HEK293 (cell line): Measurements from ENCODE around the gene KIRREL3.

Experiments used
- CTCF ChIP-seq: fragments of 450-650 bp; formaldehyde crosslinking; IDR thresholded peaks from 2 replicates; pipeline ENCODE4 v1.5.1; 2016; ENCODE audit warnings: missing biosample characterization, missing genetic modification characterization
- MEIS1 ChIP-seq: sonication (generic); formaldehyde crosslinking; IDR thresholded peaks from 2 replicates; pipeline ENCODE4 v1.8.1; 2022; ENCODE audit warnings: missing genetic modification reagents, mild to moderate bottlenecking, borderline replicate concordance
- RBAK ChIP-seq: fragments of 450-650 bp; formaldehyde crosslinking; IDR thresholded peaks from 2 replicates; pipeline ENCODE4 v1.5.1; 2016; ENCODE audit warnings: missing biosample characterization, missing genetic modification characterization
- SETDB1 ChIP-seq: IDR thresholded peaks from one replicate; pipeline ENCODE4 v1.6.1; 2017; ENCODE audit warnings: mild to moderate bottlenecking, low read length, moderate library complexity, mixed read lengths; ENCODE audit not compliant: insufficient read length
- ZBTB8A ChIP-seq: fragments of 450-650 bp; formaldehyde crosslinking; IDR thresholded peaks from 2 replicates; pipeline ENCODE4 v1.5.1; 2016; ENCODE audit warnings: missing biosample characterization, missing genetic modification characterization
- ZFP41 ChIP-seq: fragments of 450-650 bp; formaldehyde crosslinking; IDR thresholded peaks from 2 replicates; pipeline ENCODE4 v1.5.1; 2016; ENCODE audit warnings: missing biosample characterization, missing genetic modification characterization, borderline replicate concordance
- ZNF24 ChIP-seq: fragments of 450-650 bp; formaldehyde crosslinking; IDR thresholded peaks from 2 replicates; pipeline ENCODE4 v1.5.1; 2016; ENCODE audit warnings: missing biosample characterization, missing genetic modification characterization
- ZNF362 ChIP-seq: fragments of 450-650 bp; formaldehyde crosslinking; IDR thresholded peaks from 2 replicates; pipeline ENCODE4 v1.5.1; 2016; ENCODE audit warnings: missing biosample characterization, missing genetic modification characterization
- ZNF404 ChIP-seq: fragments of 450-650 bp; formaldehyde crosslinking; IDR thresholded peaks from 2 replicates; pipeline ENCODE4 v1.5.1; 2017; ENCODE audit warnings: missing biosample characterization, missing genetic modification characterization
- ZNF473 ChIP-seq: fragments of 450-650 bp; formaldehyde crosslinking; IDR thresholded peaks from 2 replicates; pipeline ENCODE4 v1.5.1; 2017; ENCODE audit warnings: missing biosample characterization, missing genetic modification characterization
- ZNF548 ChIP-seq: fragments of 450-650 bp; formaldehyde crosslinking; IDR thresholded peaks from 2 replicates; pipeline ENCODE4 v1.5.1; 2016; ENCODE audit warnings: missing biosample characterization, missing genetic modification characterization
- ZNF558 ChIP-seq: fragments of 450-650 bp; formaldehyde crosslinking; IDR thresholded peaks from 2 replicates; pipeline ENCODE4 v1.5.1; 2016; ENCODE audit warnings: missing biosample characterization, missing genetic modification characterization

GRCh38 chr11:126601136-126601535 lies 399.4 kb downstream of the KIRREL3 start:
- TF ChIP-seq ZBTB8A (no peak), ZNF404 (tag by site-specific recombination) (no peak), ZNF473 (tag by site-specific recombination) (no peak), SETDB1 (no peak), ZNF548 (tag by site-specific recombination) (no peak), MEIS1 (no peak), ZNF362 (tag by site-specific recombination) (no peak), CTCF (tag by site-specific recombination) (no peak), ZFP41 (tag by site-specific recombination) (no peak), ZNF24 (tag by site-specific recombination) (no peak), ZNF558 (no peak), RBAK (tag by site-specific recombination) (no peak)
